Measurements from ENCODE around the gene GULP1. TPM values are rescaled to one million over a fixed set of nuclear protein-coding genes. Genes with fewer than 3 reads are reported as not detected.

Gene GULP1
- total RNA-seq, 3 donors from 2014 or later: 9.0 to 35.7 (median 15.1) TPM

DNA sequence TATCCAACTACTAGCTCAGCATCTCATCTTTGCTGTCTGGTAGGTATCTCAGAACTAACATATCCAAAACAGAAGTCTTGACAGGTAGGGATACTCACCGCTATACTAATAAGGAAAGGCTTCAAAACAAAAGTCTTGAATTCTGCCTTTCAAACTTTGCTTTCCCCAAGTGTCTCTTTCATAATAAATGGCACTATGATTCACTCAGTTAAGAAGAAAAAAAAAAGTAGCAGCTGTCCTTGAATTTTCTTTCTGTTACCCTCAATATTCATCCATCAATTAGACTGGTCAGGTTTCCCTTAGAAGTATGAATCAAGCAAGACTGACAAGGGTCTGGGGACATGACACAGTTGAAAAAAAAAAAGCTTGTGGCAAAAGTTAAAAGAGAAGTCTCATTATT, 175.1 kb downstream of the GULP1 start:
- Histone ChIP-seq H3K9me3 (no peaks in the 10 kb centered on the region), H3K4me1 (ENCODE audit: low read depth) (no peaks in the 10 kb centered on the region), H3K36me3 (ENCODE audit: low read depth) (no peaks in the 10 kb centered on the region), H3K4me3 (no peak overlapping the region)
- ATAC-seq: no peak
- intact Hi-C loops (cut with DNase I, micrococcal nuclease): no loop called here
- no peak for DNase-seq
- TF ChIP-seq, protein P1, sequence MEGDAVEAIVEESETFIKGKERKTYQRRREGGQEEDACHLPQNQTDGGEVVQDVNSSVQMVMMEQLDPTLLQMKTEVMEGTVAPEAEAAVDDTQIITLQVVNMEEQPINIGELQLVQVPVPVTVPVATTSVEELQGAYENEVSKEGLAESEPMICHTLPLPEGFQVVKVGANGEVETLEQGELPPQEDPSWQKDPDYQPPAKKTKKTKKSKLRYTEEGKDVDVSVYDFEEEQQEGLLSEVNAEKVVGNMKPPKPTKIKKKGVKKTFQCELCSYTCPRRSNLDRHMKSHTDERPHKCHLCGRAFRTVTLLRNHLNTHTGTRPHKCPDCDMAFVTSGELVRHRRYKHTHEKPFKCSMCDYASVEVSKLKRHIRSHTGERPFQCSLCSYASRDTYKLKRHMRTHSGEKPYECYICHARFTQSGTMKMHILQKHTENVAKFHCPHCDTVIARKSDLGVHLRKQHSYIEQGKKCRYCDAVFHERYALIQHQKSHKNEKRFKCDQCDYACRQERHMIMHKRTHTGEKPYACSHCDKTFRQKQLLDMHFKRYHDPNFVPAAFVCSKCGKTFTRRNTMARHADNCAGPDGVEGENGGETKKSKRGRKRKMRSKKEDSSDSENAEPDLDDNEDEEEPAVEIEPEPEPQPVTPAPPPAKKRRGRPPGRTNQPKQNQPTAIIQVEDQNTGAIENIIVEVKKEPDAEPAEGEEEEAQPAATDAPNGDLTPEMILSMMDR (IDR thresholded peaks at IDR 0.05): no peak

DNA sequence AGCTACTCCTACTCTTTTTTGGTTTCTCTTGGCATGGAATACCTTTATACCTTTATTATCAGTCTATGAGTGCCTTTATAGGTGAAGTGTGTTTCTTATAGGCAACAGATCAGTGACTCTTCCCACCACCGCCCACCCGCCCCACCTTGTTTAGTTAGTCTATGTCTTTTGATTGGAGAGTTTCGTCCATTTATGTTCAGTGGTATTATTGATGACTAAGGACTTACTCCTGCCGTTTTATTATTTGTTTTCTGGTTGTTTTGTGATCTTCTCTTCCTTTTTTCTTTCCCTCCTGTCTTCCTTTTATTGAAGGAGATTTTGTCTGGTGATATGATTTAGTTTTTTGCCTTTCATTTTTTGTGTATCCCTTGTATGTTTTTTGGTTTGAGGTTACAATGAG, 179.5 kb downstream of the GULP1 start:
- TF ChIP-seq, protein P1 (IDR thresholded peaks at IDR 0.05): no peak
- DNase-seq (no peak), ATAC-seq (no peak)
- Histone ChIP-seq H3K4me3 (no peak overlapping the region), H3K9me3 (no peaks in the 10 kb centered on the region), H3K36me3 (ENCODE audit: low read depth) (no peaks in the 10 kb centered on the region), H3K4me1 (ENCODE audit: low read depth) (no peaks in the 10 kb centered on the region)
- intact Hi-C loops (cut with DNase I, micrococcal nuclease): no loop called here

DNA sequence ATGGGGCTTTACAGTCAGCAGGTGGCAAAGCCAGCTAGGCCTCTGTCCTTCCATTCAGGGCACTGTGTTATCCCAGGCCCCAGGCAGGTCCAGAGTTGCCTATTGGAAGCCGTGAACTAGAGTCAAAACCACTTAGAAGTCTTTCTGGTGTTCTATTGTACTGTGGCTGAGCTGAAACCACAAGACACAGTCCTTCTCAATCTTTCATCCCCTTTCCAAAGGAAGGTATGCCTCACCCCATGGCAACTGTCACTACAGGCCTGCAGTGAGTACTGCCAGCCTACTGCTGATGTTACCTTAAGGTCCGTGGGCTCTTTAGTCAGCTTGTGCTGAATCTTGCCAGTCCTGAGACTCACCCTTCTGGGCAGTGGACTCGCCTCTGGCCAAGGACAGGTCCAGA, 181.6 kb downstream of the GULP1 start:
- no peaks in the 10 kb centered on the region for H3K36me3 ChIP-seq (ENCODE audit: low read depth)
- H3K9me3 ChIP-seq: no peaks in the 10 kb centered on the region
- TF ChIP-seq, protein P1 (IDR thresholded peaks at IDR 0.05): no peak
- no peaks in the 10 kb centered on the region for H3K4me1 ChIP-seq (ENCODE audit: low read depth)
- intact Hi-C loops (cut with DNase I, micrococcal nuclease): no loop called here
- ATAC-seq (no peak), DNase-seq (no peak)
- H3K4me3 ChIP-seq: no peak overlapping the region

DNA sequence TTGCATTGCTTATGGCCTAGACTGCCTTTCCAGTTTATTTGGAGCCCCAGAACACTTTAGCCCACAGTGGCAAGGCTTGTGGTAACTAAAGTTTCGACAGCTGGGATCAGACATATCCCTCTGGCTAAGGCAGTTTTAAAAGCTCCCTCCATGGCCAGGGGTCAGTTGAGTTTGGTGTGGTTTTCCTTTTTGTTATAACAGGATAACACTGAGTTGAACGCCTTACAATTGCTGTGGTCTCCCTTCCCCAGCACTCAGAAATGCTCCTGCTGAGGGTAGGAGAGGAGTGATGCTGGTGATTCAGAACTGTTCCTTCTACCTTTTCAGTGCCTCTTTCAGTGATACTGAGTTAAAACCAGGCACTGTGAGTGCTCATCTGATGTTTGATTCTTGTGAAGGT, 182.6 kb downstream of the GULP1 start:
- intact Hi-C loops (cut with DNase I, micrococcal nuclease): no loop called here
- H3K36me3 ChIP-seq (ENCODE audit: low read depth): no peaks in the 10 kb centered on the region
- no peak for ATAC-seq

DNA sequence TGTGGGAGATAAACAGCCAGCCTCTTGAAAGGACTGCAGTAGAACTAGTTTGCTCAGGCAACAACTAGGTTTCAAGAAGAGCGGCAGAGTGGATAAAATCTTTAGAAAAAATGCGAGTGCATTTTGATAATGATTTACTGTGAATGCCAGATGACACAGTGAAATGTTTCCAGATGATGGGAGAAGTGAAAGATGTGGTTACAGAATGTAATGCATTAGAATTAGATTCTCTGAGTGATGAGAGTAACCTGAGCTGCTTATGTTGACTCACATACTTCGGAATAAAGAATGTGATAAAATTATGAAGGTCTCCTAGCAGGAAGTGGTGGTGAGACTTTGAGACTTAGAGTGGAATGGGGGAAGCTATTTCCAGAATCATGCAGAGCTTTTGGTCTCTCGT, 184.3 kb downstream of the GULP1 start:
- intact Hi-C loops (cut with DNase I, micrococcal nuclease): no loop called here
- no peak for ATAC-seq
- Histone ChIP-seq H3K4me3 (no peak overlapping the region), H3K9me3 (no peaks in the 10 kb centered on the region), H3K4me1 (ENCODE audit: low read depth) (no peaks in the 10 kb centered on the region), H3K36me3 (ENCODE audit: low read depth) (no peaks in the 10 kb centered on the region)
- TF ChIP-seq, protein P1 (IDR thresholded peaks at IDR 0.05): no peak
- no peak for DNase-seq

More for the DNA sequence above, 182.6 kb downstream of the GULP1 start:
- TF ChIP-seq, protein P1 (IDR thresholded peaks at IDR 0.05): no peak
- Histone ChIP-seq H3K9me3 (no peaks in the 10 kb centered on the region), H3K4me1 (ENCODE audit: low read depth) (no peaks in the 10 kb centered on the region), H3K4me3 (no peak overlapping the region)
- DNase-seq: no peak

DNA sequence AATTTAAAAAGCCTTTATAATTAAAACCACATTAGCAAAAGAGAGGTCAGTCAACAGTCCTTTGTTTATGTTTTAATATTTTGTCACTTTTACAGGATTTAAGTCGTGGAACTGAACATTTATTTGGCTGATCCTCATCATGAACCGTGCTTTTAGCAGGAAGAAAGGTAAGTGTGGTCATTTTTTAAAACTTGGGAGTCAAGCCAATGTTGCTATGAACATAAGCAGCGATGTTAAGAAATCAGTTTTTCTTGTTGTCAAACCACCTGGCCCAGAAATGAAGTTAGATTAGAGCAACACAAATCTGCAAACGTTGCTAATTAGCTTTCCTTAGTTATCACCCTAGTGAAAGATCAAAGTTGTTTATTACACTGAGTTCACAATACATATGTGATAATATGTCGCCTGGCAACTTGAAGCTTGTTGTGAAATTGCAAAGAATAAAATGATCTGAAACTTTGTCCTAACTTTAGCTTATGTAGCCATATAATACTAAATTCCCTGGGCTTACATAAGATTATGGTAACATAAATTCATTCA, 186.0 kb downstream of the GULP1 start:
- Histone ChIP-seq H3K4me1 (ENCODE audit: low read depth) (no peaks in the 10 kb centered on the region), H3K4me3 (no peak overlapping the region), H3K36me3 (ENCODE audit: low read depth) (no peaks in the 10 kb centered on the region), H3K9me3 (no peaks in the 10 kb centered on the region)
- ATAC-seq (no peak), DNase-seq (no peak)
- intact Hi-C loops (cut with DNase I, micrococcal nuclease): no loop called here
- TF ChIP-seq, protein P1 (IDR thresholded peaks at IDR 0.05): no peak
